RKO (cell line): ENCODE results near the gene MGRN1.

Experiments
- DNase-seq: peaks from one replicate; pipeline ENCODE4 v3.0.0-alpha.2; 2016; ENCODE audit warnings: low spot score

Gene MGRN1

GRCh38 chr16:4624827-4625559 is 367 bp downstream of the MGRN1 start:
- peak; percentile 63 for DNase-seq

- no peak for DNase-seq
Measured at GRCh38 chr16:4625560-4626159, 1.0 kb downstream of the MGRN1 start.

- peak; percentile 67 for DNase-seq
Measured at GRCh38 chr16:4626396-4626795, 1.8 kb downstream of the MGRN1 start.

- no peak for DNase-seq
Measured at GRCh38 chr16:4628283-4628682, 3.7 kb downstream of the MGRN1 start.

GRCh38 chr16:4631444-4631843 is 6.8 kb downstream of the MGRN1 start:
- DNase-seq: no peak

- DNase-seq: no peak
Measured at GRCh38 chr16:4633910-4634635, 9.4 kb downstream of the MGRN1 start.

GRCh38 chr16:4634768-4635167 is 10.1 kb downstream of the MGRN1 start:
- no peak for DNase-seq

GRCh38 chr16:4636196-4636595 is 11.6 kb downstream of the MGRN1 start:
- DNase-seq: no peak

GRCh38 chr16:4637501-4638166 is 13.0 kb downstream of the MGRN1 start:
- no peak for DNase-seq

GRCh38 chr16:4639899-4640509 is 15.4 kb downstream of the MGRN1 start:
- DNase-seq: no peak

GRCh38 chr16:4640572-4641305 is 16.1 kb downstream of the MGRN1 start:
- DNase-seq: no peak

GRCh38 chr16:4641306-4641687 is 16.7 kb downstream of the MGRN1 start:
- no peak for DNase-seq

GRCh38 chr16:4641895-4642294 is 17.3 kb downstream of the MGRN1 start:
- DNase-seq: no peak

GRCh38 chr16:4646773-4647643 is 22.4 kb downstream of the MGRN1 start:
- no peak for DNase-seq

GRCh38 chr16:4647644-4647980 is 23.0 kb downstream of the MGRN1 start:
- DNase-seq: no peak

GRCh38 chr16:4648917-4649316 is 24.3 kb downstream of the MGRN1 start:
- DNase-seq: no peak

GRCh38 chr16:4649744-4650442 is 25.3 kb downstream of the MGRN1 start:
- DNase-seq: no peak

GRCh38 chr16:4650443-4651074 is 25.9 kb downstream of the MGRN1 start:
- DNase-seq: peak; percentile 54

GRCh38 chr16:4651827-4652226 is 27.2 kb downstream of the MGRN1 start:
- DNase-seq: no peak

- no peak for DNase-seq
Measured at GRCh38 chr16:4652561-4652960, 27.9 kb downstream of the MGRN1 start.
